ENCODE results near the gene OPRD1. TPM values are rescaled to one million over a fixed set of nuclear protein-coding genes. Genes with fewer than 3 reads are reported as not detected.

Gene OPRD1
- total RNA-seq, 4 donors from 2014 or later, result 0.15 to 0.24 (median 0.24) TPM; not detected in 1

GRCh38 chr1:28910379-28911115 lies 98.6 kb downstream of the OPRD1 start:
- DNase-seq (no peak), ATAC-seq (no peak)
- in situ Hi-C loops (cut with MboI; ENCODE audit: low sequenced_read_pairs in 4 of 4) (no loop called here), intact Hi-C loops (cut with DNase I; ENCODE audit: low total_unique reads) (no loop called here)
- TF ChIP-seq CTCF (IDR thresholded peaks at IDR 0.05 in 4 of 5, conservative IDR thresholded peaks at IDR 0.05 in 1 of 5) (no peak), POLR2A (IDR thresholded peaks at IDR 0.05) (no peak)
- Histone ChIP-seq H3K4me1 (peaks cover 8 to 12% of the 10 kb centered on the region in 2 donors), H3K9me3 (no peaks in the 10 kb centered on the region), H3K27me3 (no peaks in the 10 kb centered on the region), H3K27ac (no peak overlapping the region), H3K36me3 (no peaks in the 10 kb centered on the region), H3K4me3 (no peak overlapping the region)

GRCh38 chr1:28913786-28914227 lies 101.8 kb downstream of the OPRD1 start:
- Histone ChIP-seq H3K4me3 (peak overlapping the region; percentile 58 to 72 (median 60)), H3K27ac (peak overlapping the region; percentile 80 to 87 (median 84)), H3K27me3 (no peaks in the 10 kb centered on the region), H3K36me3 (no peaks in the 10 kb centered on the region), H3K9me3 (no peaks in the 10 kb centered on the region), H3K4me1 (peaks cover 11 to 16% of the 10 kb centered on the region in 2 donors)
- intact Hi-C loops (cut with DNase I; ENCODE audit: low total_unique reads) (loop anchor here (2.0 kb wide), 1 partner anchor 27 kb away; no protein-coding TSS in a partner anchor), in situ Hi-C loops (cut with MboI; ENCODE audit: low sequenced_read_pairs in 4 of 4) (no loop called here)
- TF ChIP-seq CTCF (IDR thresholded peaks at IDR 0.05 in 4 of 5, conservative IDR thresholded peaks at IDR 0.05 in 1 of 5) (no peak), POLR2A (IDR thresholded peaks at IDR 0.05) (no peak)
- DNase-seq (peak in 1 of 2 donors; percentile 36), ATAC-seq (peak; percentile 48)

GRCh38 chr1:28914228-28915030 lies 102.5 kb downstream of the OPRD1 start, which contains the start of gene EPB41:
EPB41 (plus strand) TSS chr1:28914569; CDS start chr1:28987438, 72,869 bp downstream.
- no peaks in the 10 kb centered on the region for H3K27me3 ChIP-seq
- in situ Hi-C loops (cut with MboI; ENCODE audit: low sequenced_read_pairs in 4 of 4) (no loop called here), intact Hi-C loops (cut with DNase I; ENCODE audit: low total_unique reads) (loop anchor here (2.0 kb wide), 1 partner anchor 28 kb away; no protein-coding TSS in a partner anchor)
- peaks cover 11 to 16% of the 10 kb centered on the region in 2 donors for H3K4me1 ChIP-seq
- TF ChIP-seq CTCF (IDR thresholded peaks at IDR 0.05 in 4 of 5, conservative IDR thresholded peaks at IDR 0.05 in 1 of 5), result peak in 2 of 5 experiments; percentile 11 to 23
- TF ChIP-seq POLR2A (IDR thresholded peaks at IDR 0.05), result peak; percentile 42 to 77
- H3K27ac ChIP-seq, result peak within 1 kb of the TSS; percentile 80 to 87 (median 84)
- H3K9me3 ChIP-seq, result no peaks in the 10 kb centered on the region
- peak within 1 kb of the TSS; percentile 58 to 72 (median 60) for H3K4me3 ChIP-seq
- H3K36me3 ChIP-seq, result no peaks in the 10 kb centered on the region
- peak; percentile 80 to 87 for DNase-seq
- ATAC-seq, result peak; percentile 91 to 96

- DNase-seq (no peak), ATAC-seq (peak in 1 of 2 donors; percentile 7)
- no peaks in the 10 kb centered on the region for H3K36me3 ChIP-seq
- H3K27ac ChIP-seq, result peak overlapping the region; percentile 80 to 87 (median 84)
- TF ChIP-seq CTCF (IDR thresholded peaks at IDR 0.05 in 4 of 5, conservative IDR thresholded peaks at IDR 0.05 in 1 of 5) (no peak), POLR2A (IDR thresholded peaks at IDR 0.05) (no peak)
- intact Hi-C loops (cut with DNase I; ENCODE audit: low total_unique reads), result loop anchor here (2.0 kb wide), 1 partner anchor 28 kb away; no protein-coding TSS in a partner anchor
- H3K4me1 ChIP-seq, result peaks cover 16 to 17% of the 10 kb centered on the region in 2 donors
- H3K9me3 ChIP-seq, result no peaks in the 10 kb centered on the region
- H3K27me3 ChIP-seq, result no peaks in the 10 kb centered on the region
- peak overlapping the region; percentile 58 to 72 (median 60) for H3K4me3 ChIP-seq
- in situ Hi-C loops (cut with MboI; ENCODE audit: low sequenced_read_pairs in 4 of 4), result no loop called here
These were observed 103.3 kb downstream of the OPRD1 start for GRCh38 chr1:28915031-28915895.
